ENCODE results near the gene OTUD6A.
"Not testable (repeated sequence)": the region's sequence is repeated elsewhere in the genome, so short reads cannot be mapped to it uniquely, and the experiment has no call there.

Gene OTUD6A

DNA sequence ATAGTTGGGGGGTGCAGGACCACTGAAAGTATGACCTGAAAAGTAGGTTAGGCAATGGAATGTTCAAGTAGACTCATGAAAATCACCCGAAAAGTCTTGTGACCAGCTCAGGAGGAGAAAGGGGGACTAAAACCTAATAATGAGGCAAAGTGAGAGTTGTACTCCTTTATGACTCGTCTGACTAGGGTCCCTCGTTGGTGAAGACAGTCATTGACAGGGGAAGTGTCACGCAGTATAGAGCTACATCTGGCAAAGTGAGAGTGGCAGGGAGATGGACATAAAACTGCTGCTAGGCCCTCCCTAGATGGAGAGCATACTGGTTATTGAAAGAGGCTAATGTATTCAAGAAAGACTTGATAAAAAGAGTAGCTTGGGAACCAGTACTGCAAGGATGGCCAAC, 20.5 kb downstream of the OTUD6A start:
- Histone ChIP-seq H3K27ac (ENCODE audit: insufficient read depth, low read depth, low read length, poor library complexity, severe bottlenecking) (no peak overlapping the region), H3K9me3 (ENCODE audit: control insufficient read depth, low read length) (no peaks in the 10 kb centered on the region), H3K4me3 (ENCODE audit: insufficient read depth, low read depth, low read length) (no peak overlapping the region), H3K27me3 (ENCODE audit: control insufficient read depth, insufficient read depth, low read length, poor library complexity, severe bottlenecking) (no peaks in the 10 kb centered on the region), H3K4me1 (ENCODE audit: control insufficient read depth, insufficient read depth, low read length) (no peaks in the 10 kb centered on the region), H3K36me3 (ENCODE audit: control insufficient read depth, insufficient read depth, low read length) (no peaks in the 10 kb centered on the region)
- 93 to 94% methylated on average over 4 of the region's 4 CpGs for WGBS, 2 experiments

DNA sequence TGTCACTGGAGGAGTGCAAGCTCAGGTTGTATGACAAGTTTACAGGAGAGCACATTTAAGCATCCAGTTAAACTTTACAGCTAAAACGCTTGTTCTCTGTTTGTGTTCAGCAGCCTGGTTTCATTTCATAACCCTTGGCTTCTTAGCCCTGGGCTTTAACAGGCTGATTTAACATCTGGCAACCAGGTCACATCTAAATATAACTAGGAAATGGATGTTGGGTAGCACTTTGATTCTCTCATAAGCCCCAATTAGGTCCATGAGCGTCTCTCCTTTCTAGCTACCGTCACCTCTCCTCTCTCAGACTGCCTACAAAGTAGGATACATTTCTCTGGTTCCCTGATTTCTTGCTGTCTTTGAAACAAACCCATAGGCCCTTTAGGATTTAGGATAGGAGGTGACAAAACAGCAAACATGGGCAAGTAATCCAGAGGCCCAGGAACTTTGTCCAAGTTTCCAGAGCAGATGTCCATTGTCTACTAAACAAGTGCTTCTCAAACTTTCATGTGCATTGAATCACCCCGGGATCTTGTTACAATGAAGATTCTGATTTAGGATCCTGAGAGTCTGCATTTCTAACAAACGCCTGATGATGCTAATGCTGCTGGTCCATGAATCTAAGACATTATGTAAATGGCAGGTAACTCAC, 22.5 kb downstream of the OTUD6A start:
- Histone ChIP-seq H3K27me3 (ENCODE audit: control insufficient read depth, insufficient read depth, low read length, poor library complexity, severe bottlenecking) (no peaks in the 10 kb centered on the region), H3K4me1 (ENCODE audit: control insufficient read depth, insufficient read depth, low read length) (no peaks in the 10 kb centered on the region), H3K4me3 (ENCODE audit: insufficient read depth, low read depth, low read length) (no peak overlapping the region), H3K36me3 (ENCODE audit: control insufficient read depth, insufficient read depth, low read length) (no peaks in the 10 kb centered on the region), H3K27ac (ENCODE audit: insufficient read depth, low read depth, low read length, poor library complexity, severe bottlenecking) (no peak overlapping the region), H3K9me3 (ENCODE audit: control insufficient read depth, low read length) (no peaks in the 10 kb centered on the region)
- WGBS, 2 experiments, result 92 to 94% methylated on average over 5 of the region's 5 CpGs

DNA sequence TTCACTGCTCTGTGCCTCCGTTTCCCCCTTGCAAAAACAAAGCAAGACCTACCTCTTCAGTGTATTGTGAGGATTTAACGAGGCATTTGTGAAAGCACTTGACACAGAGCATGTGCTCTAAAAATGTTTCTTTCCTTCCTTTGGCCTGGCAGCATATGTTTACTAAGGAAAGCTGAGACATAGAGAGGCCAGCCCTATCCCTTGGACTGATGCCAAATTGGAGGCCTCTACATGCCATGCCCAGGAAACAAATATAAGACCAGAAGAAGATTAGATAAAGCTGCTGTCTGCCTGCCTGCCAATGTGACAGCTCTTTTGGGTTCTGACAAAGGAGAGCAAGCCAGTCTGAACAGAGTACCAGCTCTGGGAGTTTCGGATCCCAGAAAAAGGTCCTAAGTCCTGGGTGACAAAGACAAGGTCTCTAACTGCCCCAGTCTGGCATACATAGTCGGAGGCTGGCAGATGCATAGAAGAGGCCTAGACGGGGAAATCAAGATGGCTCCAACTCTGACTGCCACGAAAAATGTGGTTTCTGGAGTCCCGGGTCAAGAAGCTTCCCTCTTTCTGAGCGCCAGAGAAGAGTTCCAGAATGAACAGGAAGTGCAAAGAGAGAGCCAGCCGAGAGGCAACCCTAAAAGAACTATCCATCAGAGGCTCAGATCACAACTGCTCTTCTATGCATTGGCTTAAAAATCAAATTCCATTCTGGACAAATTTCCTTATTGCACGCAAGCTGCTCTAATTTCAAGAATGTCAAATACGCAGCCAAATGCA, 25.8 kb downstream of the OTUD6A start:
- Histone ChIP-seq H3K4me3 (ENCODE audit: insufficient read depth, low read depth, low read length) (no peak overlapping the region), H3K27ac (ENCODE audit: insufficient read depth, low read depth, low read length, poor library complexity, severe bottlenecking) (no peak overlapping the region), H3K27me3 (ENCODE audit: control insufficient read depth, insufficient read depth, low read length, poor library complexity, severe bottlenecking) (no peaks in the 10 kb centered on the region), H3K4me1 (ENCODE audit: control insufficient read depth, insufficient read depth, low read length) (no peaks in the 10 kb centered on the region), H3K36me3 (ENCODE audit: control insufficient read depth, insufficient read depth, low read length) (no peaks in the 10 kb centered on the region), H3K9me3 (ENCODE audit: control insufficient read depth, low read length) (no peaks in the 10 kb centered on the region)
- WGBS, 2 experiments, result 89 to 92% methylated on average over 11 of the region's 11 CpGs

DNA sequence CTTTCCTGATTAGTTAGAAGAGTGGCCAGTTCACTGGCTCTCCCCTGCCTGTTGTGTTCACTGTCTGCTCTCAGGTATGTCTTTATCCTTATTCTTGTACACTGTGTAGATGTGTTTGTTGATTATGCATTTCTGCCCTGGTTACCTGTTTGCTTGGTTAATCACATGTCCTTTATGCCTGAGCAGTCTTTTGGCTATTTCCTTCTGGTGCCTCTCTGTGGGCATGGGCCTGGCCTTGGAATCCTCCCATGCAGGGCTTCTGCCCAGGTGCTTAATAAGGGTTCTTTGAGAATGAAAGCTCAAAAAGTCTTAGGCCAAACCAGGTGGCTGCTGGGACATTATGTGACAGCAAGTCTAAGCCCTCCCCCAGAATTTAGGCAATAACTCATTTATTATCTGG, 26.5 kb downstream of the OTUD6A start:
- no peak overlapping the region for H3K27ac ChIP-seq (ENCODE audit: insufficient read depth, low read depth, low read length, poor library complexity, severe bottlenecking)
- no peaks in the 10 kb centered on the region for H3K4me1 ChIP-seq (ENCODE audit: control insufficient read depth, insufficient read depth, low read length)
- H3K9me3 ChIP-seq (ENCODE audit: control insufficient read depth, low read length), result no peaks in the 10 kb centered on the region
- no peaks in the 10 kb centered on the region for H3K36me3 ChIP-seq (ENCODE audit: control insufficient read depth, insufficient read depth, low read length)
- no peaks in the 10 kb centered on the region for H3K27me3 ChIP-seq (ENCODE audit: control insufficient read depth, insufficient read depth, low read length, poor library complexity, severe bottlenecking)
- H3K4me3 ChIP-seq (ENCODE audit: insufficient read depth, low read depth, low read length), result no peak overlapping the region

DNA sequence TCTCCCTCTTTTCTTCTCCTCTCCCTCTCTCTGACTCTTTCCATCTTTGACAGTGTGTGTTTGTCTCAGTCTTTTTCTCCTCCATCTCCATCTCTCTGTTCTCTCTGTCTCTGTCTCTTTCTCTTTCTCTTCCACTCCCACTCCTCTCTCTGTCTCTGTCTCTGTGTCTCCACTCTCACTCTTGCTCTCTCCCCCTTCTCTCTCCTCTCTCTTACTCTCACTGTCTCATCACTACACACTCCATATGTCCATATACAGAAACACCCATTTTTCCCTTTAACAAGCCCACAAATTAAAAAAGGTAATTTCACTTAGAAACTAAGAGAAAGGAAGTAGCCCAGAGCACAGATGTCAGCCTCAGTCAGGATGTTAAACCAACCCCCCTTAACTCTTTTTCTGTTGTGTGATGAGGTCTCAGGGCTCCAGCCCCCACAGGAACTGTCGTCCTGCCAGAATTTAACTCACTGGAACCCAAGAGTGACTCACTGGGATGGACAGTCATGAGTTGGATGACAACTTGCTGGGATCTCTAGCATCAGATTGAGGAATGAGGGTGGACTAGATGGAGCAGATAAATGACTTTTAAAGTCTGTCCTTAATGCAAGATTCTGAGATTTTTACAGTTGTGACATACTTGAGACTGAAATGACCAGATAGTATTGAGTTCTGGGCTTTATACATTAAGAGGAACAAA, 27.5 kb downstream of the OTUD6A start:
- Histone ChIP-seq H3K4me1 (ENCODE audit: control insufficient read depth, insufficient read depth, low read length) (no peaks in the 10 kb centered on the region), H3K4me3 (ENCODE audit: insufficient read depth, low read depth, low read length) (no peak overlapping the region), H3K36me3 (ENCODE audit: control insufficient read depth, insufficient read depth, low read length) (no peaks in the 10 kb centered on the region), H3K27ac (ENCODE audit: insufficient read depth, low read depth, low read length, poor library complexity, severe bottlenecking) (no peak overlapping the region), H3K9me3 (ENCODE audit: control insufficient read depth, low read length) (no peaks in the 10 kb centered on the region), H3K27me3 (ENCODE audit: control insufficient read depth, insufficient read depth, low read length, poor library complexity, severe bottlenecking) (no peaks in the 10 kb centered on the region)
- WGBS, 2 experiments, result 64 to 78% methylated on average over 1 of the region's 1 CpG

DNA sequence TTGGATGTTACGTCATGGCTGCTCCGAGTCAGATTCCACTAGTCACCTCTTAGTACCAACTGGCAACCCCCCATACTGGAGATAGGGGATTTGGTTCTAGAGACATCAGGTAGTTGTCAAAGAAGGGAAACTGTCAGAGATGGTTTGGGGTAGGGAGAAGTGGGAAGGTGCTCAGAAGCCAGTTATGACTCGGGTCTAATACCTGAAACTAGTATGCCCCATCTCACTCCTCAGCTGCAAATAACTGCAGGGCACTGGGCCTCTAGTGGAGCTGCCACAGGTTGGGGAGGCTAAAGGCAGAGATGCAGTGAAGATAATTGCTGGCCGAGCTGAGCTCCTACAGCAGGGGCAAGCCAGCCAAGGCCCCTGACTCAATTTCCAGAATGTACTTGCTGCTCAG, 30.0 kb downstream of the OTUD6A start:
- 92 to 93% methylated on average over 3 to 4 of the region's 4 CpGs for WGBS, 2 experiments
- H3K27me3 ChIP-seq (ENCODE audit: control insufficient read depth, insufficient read depth, low read length, poor library complexity, severe bottlenecking), result no peaks in the 10 kb centered on the region

DNA sequence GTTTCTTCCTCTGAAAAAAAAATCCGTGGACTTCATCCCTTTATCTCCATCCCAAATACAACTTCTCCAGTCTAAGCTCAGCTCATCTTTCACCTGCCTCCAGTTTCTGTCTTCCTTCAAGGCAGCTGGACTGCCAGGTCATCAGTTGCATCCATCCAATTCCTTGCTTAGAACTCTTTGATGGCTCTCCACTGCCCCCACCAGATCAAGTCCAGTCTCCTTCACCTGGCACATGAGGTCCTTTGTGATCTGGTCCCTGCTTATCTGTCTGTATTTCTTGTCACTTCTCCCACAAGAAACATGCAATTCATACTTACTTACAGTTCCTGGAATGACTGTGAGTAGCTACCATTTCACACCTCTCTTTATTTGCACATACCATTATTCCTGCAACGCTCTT, 33.8 kb downstream of the OTUD6A start:
- Histone ChIP-seq H3K9me3 (ENCODE audit: control insufficient read depth, low read length) (no peaks in the 10 kb centered on the region), H3K4me3 (ENCODE audit: insufficient read depth, low read depth, low read length) (no peak overlapping the region), H3K27ac (ENCODE audit: insufficient read depth, low read depth, low read length, poor library complexity, severe bottlenecking) (no peak overlapping the region), H3K4me1 (ENCODE audit: control insufficient read depth, insufficient read depth, low read length) (no peaks in the 10 kb centered on the region), H3K36me3 (ENCODE audit: control insufficient read depth, insufficient read depth, low read length) (no peaks in the 10 kb centered on the region), H3K27me3 (ENCODE audit: control insufficient read depth, insufficient read depth, low read length, poor library complexity, severe bottlenecking) (no peaks in the 10 kb centered on the region)
- 76 to 79% methylated on average over 2 of the region's 2 CpGs for WGBS, 2 experiments

More for the DNA sequence above, 30.0 kb downstream of the OTUD6A start:
- Histone ChIP-seq H3K4me1 (ENCODE audit: control insufficient read depth, insufficient read depth, low read length) (no peaks in the 10 kb centered on the region), H3K4me3 (ENCODE audit: insufficient read depth, low read depth, low read length) (no peak overlapping the region), H3K36me3 (ENCODE audit: control insufficient read depth, insufficient read depth, low read length) (no peaks in the 10 kb centered on the region), H3K27ac (ENCODE audit: insufficient read depth, low read depth, low read length, poor library complexity, severe bottlenecking) (no peak overlapping the region), H3K9me3 (ENCODE audit: control insufficient read depth, low read length) (no peaks in the 10 kb centered on the region)

DNA sequence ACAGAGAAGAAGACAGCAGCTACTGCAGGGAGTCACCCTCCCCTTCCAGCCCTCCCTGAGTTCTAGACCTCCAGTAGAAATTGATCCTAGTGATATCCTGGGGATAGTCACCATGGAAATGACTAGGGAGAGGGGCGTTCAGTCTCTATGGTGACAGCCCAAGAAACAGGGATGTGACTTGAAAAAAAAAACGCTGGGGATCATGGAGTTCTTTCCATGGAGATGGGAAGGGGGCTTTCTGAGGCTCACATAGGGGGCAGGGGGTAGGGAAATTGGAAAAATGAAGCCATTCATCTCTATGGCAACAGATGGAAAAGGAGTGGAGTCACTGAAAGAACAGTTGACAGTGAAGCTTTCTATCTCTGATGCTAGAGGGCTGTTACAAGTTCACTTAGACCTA, 43.0 kb downstream of the OTUD6A start:
- no peaks in the 10 kb centered on the region for H3K36me3 ChIP-seq (ENCODE audit: control insufficient read depth, insufficient read depth, low read length)
- H3K27me3 ChIP-seq (ENCODE audit: control insufficient read depth, insufficient read depth, low read length, poor library complexity, severe bottlenecking), result no peaks in the 10 kb centered on the region
- no peaks in the 10 kb centered on the region for H3K9me3 ChIP-seq (ENCODE audit: control insufficient read depth, low read length)
- H3K27ac ChIP-seq (ENCODE audit: insufficient read depth, low read depth, low read length, poor library complexity, severe bottlenecking), result no peak overlapping the region
- no peaks in the 10 kb centered on the region for H3K4me1 ChIP-seq (ENCODE audit: control insufficient read depth, insufficient read depth, low read length)
- no peak overlapping the region for H3K4me3 ChIP-seq (ENCODE audit: insufficient read depth, low read depth, low read length)
- 38 to 55% methylated on average over 2 of the region's 2 CpGs for WGBS, 2 experiments

DNA sequence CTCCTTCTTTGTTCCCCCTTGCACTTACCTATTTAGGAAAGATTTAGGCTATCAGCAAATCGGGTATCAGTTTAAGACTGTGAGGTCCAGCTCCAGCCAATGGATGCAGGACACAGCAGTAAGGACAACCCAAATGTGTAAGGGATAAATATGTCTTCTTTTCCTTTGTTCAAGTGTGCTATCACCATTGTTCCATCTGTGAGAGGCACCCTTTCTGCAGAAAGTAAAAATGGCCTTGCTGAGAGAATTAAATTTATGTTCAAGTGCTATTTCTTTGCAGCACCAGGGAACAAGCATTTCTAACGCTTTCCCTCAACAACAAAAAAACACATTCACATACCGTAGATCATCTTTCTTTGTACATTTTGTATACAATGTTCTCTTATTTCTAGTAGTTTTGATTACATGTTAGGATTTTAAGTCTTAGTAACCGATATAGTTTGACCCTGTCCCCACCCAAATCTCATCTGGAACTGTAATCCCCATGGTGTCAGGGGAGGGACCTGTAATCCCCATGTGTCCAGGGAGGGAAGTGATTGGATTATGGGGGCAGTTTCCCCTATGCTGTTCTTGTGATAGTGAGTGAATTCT, 49.3 kb downstream of the OTUD6A start:
- not testable (repeated sequence) for H3K27me3 ChIP-seq (ENCODE audit: control insufficient read depth, insufficient read depth, low read length, poor library complexity, severe bottlenecking)
- WGBS, 2 experiments, result 71 to 90% methylated on average over 1 to 2 of the region's 4 CpGs

More for the DNA sequence above, 49.3 kb downstream of the OTUD6A start:
- H3K4me1 ChIP-seq (ENCODE audit: control insufficient read depth, insufficient read depth, low read length); H3K36me3 ChIP-seq (ENCODE audit: control insufficient read depth, insufficient read depth, low read length); H3K9me3 ChIP-seq (ENCODE audit: control insufficient read depth, low read length); H3K27ac ChIP-seq (ENCODE audit: insufficient read depth, low read depth, low read length, poor library complexity, severe bottlenecking); H3K4me3 ChIP-seq (ENCODE audit: insufficient read depth, low read depth, low read length): not testable (repeated sequence)

Measured in ectodermal cell (in vitro differentiated cells).